ENCODE data around the gene MRPL20.

- TF ChIP-seq CTCF (IDR thresholded peaks at IDR 0.05) (no peak), POLR2A (IDR thresholded peaks at IDR 0.05) (no peak)
These were observed 26.7 kb upstream of the MRPL20 start for GRCh38 chr1:1433804-1434130.
